ENCODE results near the gene GNAQ. TPM values are rescaled to one million over a fixed set of nuclear protein-coding genes. Genes with fewer than 3 reads are reported as not detected.
A peak's percentile ranks its signal among the peaks of the same experiment; 100 is the strongest.

The GNAQ gene
- total and polyA plus RNA-seq, 9 donors = 22.0 to 72.2 (median 53.1) TPM

GRCh38 chr9:78038620-78039300 lies 7.1 kb upstream of the GNAQ start:
- Histone ChIP-seq H3K27me3 (no peaks in the 10 kb centered on the region), H3K4me3 (no peak overlapping the region), H3K36me3 (no peaks in the 10 kb centered on the region), H3K27ac (no peak overlapping the region), H3K9me3 (no peaks in the 10 kb centered on the region), H3K4me1 (ENCODE audit: insufficient read depth) (no peaks in the 10 kb centered on the region)
- no peak for DNase-seq
- TF ChIP-seq POLR2A (IDR thresholded peaks at IDR 0.05) (no peak), EP300 (IDR thresholded peaks at IDR 0.05) (no peak)
- TF ChIP-seq, protein P1, sequence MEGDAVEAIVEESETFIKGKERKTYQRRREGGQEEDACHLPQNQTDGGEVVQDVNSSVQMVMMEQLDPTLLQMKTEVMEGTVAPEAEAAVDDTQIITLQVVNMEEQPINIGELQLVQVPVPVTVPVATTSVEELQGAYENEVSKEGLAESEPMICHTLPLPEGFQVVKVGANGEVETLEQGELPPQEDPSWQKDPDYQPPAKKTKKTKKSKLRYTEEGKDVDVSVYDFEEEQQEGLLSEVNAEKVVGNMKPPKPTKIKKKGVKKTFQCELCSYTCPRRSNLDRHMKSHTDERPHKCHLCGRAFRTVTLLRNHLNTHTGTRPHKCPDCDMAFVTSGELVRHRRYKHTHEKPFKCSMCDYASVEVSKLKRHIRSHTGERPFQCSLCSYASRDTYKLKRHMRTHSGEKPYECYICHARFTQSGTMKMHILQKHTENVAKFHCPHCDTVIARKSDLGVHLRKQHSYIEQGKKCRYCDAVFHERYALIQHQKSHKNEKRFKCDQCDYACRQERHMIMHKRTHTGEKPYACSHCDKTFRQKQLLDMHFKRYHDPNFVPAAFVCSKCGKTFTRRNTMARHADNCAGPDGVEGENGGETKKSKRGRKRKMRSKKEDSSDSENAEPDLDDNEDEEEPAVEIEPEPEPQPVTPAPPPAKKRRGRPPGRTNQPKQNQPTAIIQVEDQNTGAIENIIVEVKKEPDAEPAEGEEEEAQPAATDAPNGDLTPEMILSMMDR (IDR thresholded peaks at IDR 0.05) = no peak
- WGBS, 3 donors = 70 to 76% (median 74%) methylated on average over 4 of the region's 4 CpGs
- intact Hi-C loops (cut with DNase I) = loop anchor here in 3 of 4 donors (10.0 kb wide), 6 partner anchors 64 to 864 kb away; partner anchors contain the start of gene VPS13A (in 1 of the 3)

- no peaks in the 10 kb centered on the region for H3K9me3 ChIP-seq
- H3K27ac ChIP-seq = peak overlapping the region in 1 of 2 donors; percentile 13
- WGBS, 3 donors = 17 to 20% (median 19%) methylated on average over 10 of the region's 10 CpGs
- no peaks in the 10 kb centered on the region for H3K36me3 ChIP-seq
- H3K4me1 ChIP-seq (ENCODE audit: insufficient read depth) = no peaks in the 10 kb centered on the region
- H3K4me3 ChIP-seq = no peak overlapping the region
- DNase-seq = peak; percentile 49 to 70 (median 53)
- H3K27me3 ChIP-seq = no peaks in the 10 kb centered on the region
- intact Hi-C loops (cut with DNase I) = loop anchor here in 3 of 4 donors (10.0 kb wide), 6 partner anchors 61 to 861 kb away; partner anchors contain the start of gene VPS13A (in 1 of the 3)
- no peak for TF ChIP-seq EP300 (IDR thresholded peaks at IDR 0.05)
- TF ChIP-seq, protein P1 (IDR thresholded peaks at IDR 0.05) = peak; percentile 69 to 87 (median 86)
These were observed 3.9 kb upstream of the GNAQ start for GRCh38 chr9:78035383-78035993.

DNA sequence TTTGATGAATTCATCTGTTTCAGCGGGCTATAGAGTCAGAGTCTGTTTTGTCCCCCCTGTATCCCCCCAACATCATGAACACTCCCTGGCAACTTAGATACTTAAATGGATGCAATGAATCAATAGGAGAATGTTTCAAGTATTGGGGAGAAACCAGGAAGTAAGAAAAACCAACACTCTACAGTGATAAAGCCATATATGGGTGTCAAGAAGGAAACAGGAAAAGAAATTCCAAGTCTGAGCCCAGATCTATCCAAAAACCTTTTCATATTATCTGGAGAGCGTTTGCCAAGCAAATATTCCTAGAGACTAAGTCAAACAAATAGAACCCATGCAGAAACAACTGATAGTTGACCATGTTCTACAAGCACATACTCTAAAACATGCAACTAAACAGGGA lies 2.3 kb upstream of the GNAQ start:
- 55 to 76% (median 63%) methylated on average over 2 of the region's 2 CpGs for WGBS, 3 donors
- Histone ChIP-seq H3K9me3 (no peaks in the 10 kb centered on the region), H3K27ac (no peak overlapping the region), H3K27me3 (no peaks in the 10 kb centered on the region), H3K36me3 (no peaks in the 10 kb centered on the region), H3K4me3 (no peak overlapping the region), H3K4me1 (ENCODE audit: insufficient read depth) (no peaks in the 10 kb centered on the region)
- TF ChIP-seq POLR2A (IDR thresholded peaks at IDR 0.05) (no peak), EP300 (IDR thresholded peaks at IDR 0.05) (no peak)
- TF ChIP-seq, protein P1 (IDR thresholded peaks at IDR 0.05) = no peak
- no peak for DNase-seq
- intact Hi-C loops (cut with DNase I) = loop anchor here in 3 of 4 donors (10.0 kb wide), 6 partner anchors 59 to 859 kb away; partner anchors contain the start of gene VPS13A (in 1 of the 3)

DNA sequence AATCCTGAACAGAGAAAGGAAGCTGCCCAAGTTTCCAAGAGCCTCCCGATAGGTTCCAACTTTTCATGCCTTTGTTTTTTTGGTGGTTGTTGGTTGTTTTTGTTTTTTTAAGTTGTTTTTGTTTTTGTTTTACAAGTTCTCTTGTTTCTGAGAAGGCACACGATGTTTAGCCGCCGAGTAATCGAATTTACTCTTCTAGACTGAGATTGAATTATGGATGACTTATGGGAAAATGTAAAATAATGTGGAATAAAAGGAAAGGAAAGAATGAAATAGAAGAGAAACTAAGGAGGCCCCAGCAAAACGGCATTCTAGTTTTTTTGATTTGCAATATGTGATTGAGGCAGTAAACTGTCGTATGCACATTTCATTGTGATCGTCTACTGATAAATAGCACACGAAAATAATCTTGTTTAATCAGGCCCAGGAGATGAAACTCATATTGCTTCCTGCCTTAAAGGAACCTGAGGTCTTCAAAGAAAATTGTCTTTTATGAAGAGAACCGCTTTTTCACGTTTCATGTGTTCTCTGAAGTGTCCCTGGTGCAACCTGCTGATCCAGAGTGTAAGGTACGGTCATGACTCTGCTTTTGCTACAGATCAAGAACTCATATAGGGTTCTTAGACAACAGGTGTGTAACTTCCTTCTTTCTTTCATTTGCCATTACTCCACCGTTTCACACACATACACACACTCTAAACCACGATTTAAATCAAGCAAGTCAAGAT lies 1.3 kb upstream of the GNAQ start:
- H3K27me3 ChIP-seq = no peaks in the 10 kb centered on the region
- no peaks in the 10 kb centered on the region for H3K36me3 ChIP-seq
- H3K27ac ChIP-seq = peak overlapping the region; percentile 96
- TF ChIP-seq, protein P1 (IDR thresholded peaks at IDR 0.05) = no peak
- TF ChIP-seq POLR2A (IDR thresholded peaks at IDR 0.05) (no peak), EP300 (IDR thresholded peaks at IDR 0.05) (no peak)
- H3K4me3 ChIP-seq = peak overlapping the region; percentile 75
- intact Hi-C loops (cut with DNase I) = loop anchor here in 3 of 4 donors (10.0 kb wide), 6 partner anchors 58 to 858 kb away; partner anchors contain the start of gene VPS13A (in 1 of the 3)
- no peaks in the 10 kb centered on the region for H3K4me1 ChIP-seq (ENCODE audit: insufficient read depth)
- no peak for DNase-seq
- 44 to 54% (median 52%) methylated on average over 14 of the region's 14 CpGs for WGBS, 3 donors
- H3K9me3 ChIP-seq = no peaks in the 10 kb centered on the region
